Thyroid gland (tissue), 4 donors: ENCODE measurements around the gene PCTP. TPM values are rescaled to one million over a fixed set of nuclear protein-coding genes. Genes with fewer than 3 reads are reported as not detected.
A peak's percentile ranks its signal among the peaks of the same experiment; 100 is the strongest.

Experiments used
- DNase-seq, 2 donors: peaks; one replicate each; pipeline ENCODE4 v3.0.0-alpha.2; 2019
- H3K27ac ChIP-seq, 3 donors: fragments of 200-600 bp; sonication (generic); 1 replicate in 2 of 3; 2 replicates in 1 of 3; pipeline ENCODE4 v1.5.1; 2016 to 2019; ENCODE audit warnings: mild to moderate bottlenecking in 1 of 3, moderate library complexity in 1 of 3
- H3K27me3 ChIP-seq: fragments of 200-600 bp; sonication (generic); one replicate; pipeline ENCODE4 v1.5.1; 2019
- H3K36me3 ChIP-seq, 2 donors: fragments of 200-600 bp; sonication (generic); one replicate each; pipeline ENCODE4 v1.5.1; 2016 to 2019
- H3K4me1 ChIP-seq, 2 donors: fragments of 200-600 bp; sonication (generic); one replicate each; pipeline ENCODE4 v1.5.1; 2017 to 2019
- H3K4me3 ChIP-seq, 3 donors: fragments of 200-600 bp; sonication (generic); replicated peaks in 1 of 3; 1 replicate in 2 of 3; 2 replicates in 1 of 3; pipeline ENCODE4 v1.5.1; 2016; ENCODE audit warnings: mild to moderate bottlenecking in 1 of 3
- H3K9me3 ChIP-seq: fragments of 200-600 bp; sonication (generic); one replicate; pipeline ENCODE4 v1.5.1; 2017
- POLR2A ChIP-seq, 2 donors: fragments of 450-650 bp; IDR thresholded peaks; one replicate each; pipeline ENCODE4 v1.6.1; 2017; ENCODE audit warnings: antibody characterized with exemption in 2 of 2, mild to moderate bottlenecking in 2 of 2, moderate library complexity in 1 of 2
- WGBS, 2 donors: methylation state at CpG; one replicate each; pipeline ENCODE4 v1.1.5; 2017; 5-methylcytosine and 5-hydroxymethylcytosine counted together
- intact Hi-C: fragments of 100-400 bp; cut with DNase I; formaldehyde crosslinking; loops from one replicate; pipeline ENCODE4 v1.15.1; 2023
- total RNA-seq, 4 donors: library from RNA; depleted of rRNA; stranded (reverse); fragments of >200 nt; gene quantifications; one replicate each; pipeline ENCODE4 v1.2.3, GENCODE V29; 2016
- TF ChIP-seq, protein P1 (sequence below), 6 experiments: fragments of 200-600 bp in 3 of 6; fragments of 450-650 bp in 3 of 6; sonication (generic) in 3 of 6; IDR thresholded peaks; one replicate each; pipeline ENCODE4 v1.5.1; 2016 to 2019; ENCODE audit warnings: antibody characterized with exemption in 6 of 6, mild to moderate bottlenecking in 2 of 6, inconsistent platforms in 1 of 6, moderate library complexity in 1 of 6

The PCTP gene
- total RNA-seq, 4 donors from 2014 or later, result 13.7 to 17.2 (median 14.8) TPM

DNA sequence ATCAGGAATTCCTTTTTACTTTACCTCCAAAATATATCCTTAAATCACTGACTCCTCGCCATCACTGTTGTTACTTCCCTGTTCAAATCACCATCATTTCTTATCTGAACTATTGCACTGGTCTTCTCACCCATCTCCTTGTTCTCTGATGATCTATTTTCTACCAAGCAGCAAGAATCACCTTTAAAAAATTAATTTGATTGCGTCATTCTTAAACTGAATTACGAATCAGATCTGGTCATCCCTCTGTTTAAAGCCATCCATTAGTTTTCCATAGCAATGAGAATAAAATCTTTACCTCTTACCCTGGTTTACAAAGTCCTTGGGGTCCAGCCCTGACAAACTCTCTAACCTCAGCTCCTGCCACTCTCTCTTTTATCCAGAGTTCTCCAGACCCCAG is 14.6 kb downstream of the PCTP start:
- intact Hi-C loops, result no loop called here
- no peaks in the 10 kb centered on the region for H3K9me3 ChIP-seq
- no peaks in the 10 kb centered on the region for H3K36me3 ChIP-seq
- TF ChIP-seq, protein P1, sequence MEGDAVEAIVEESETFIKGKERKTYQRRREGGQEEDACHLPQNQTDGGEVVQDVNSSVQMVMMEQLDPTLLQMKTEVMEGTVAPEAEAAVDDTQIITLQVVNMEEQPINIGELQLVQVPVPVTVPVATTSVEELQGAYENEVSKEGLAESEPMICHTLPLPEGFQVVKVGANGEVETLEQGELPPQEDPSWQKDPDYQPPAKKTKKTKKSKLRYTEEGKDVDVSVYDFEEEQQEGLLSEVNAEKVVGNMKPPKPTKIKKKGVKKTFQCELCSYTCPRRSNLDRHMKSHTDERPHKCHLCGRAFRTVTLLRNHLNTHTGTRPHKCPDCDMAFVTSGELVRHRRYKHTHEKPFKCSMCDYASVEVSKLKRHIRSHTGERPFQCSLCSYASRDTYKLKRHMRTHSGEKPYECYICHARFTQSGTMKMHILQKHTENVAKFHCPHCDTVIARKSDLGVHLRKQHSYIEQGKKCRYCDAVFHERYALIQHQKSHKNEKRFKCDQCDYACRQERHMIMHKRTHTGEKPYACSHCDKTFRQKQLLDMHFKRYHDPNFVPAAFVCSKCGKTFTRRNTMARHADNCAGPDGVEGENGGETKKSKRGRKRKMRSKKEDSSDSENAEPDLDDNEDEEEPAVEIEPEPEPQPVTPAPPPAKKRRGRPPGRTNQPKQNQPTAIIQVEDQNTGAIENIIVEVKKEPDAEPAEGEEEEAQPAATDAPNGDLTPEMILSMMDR (IDR thresholded peaks at IDR 0.05), result no peak
- no peak for TF ChIP-seq POLR2A (IDR thresholded peaks at IDR 0.05)
- WGBS, 2 donors, result 96 to 97% methylated on average over 3 of the region's 3 CpGs
- no peak overlapping the region for H3K4me3 ChIP-seq
- no peaks in the 10 kb centered on the region for H3K27me3 ChIP-seq
- H3K27ac ChIP-seq, result no peak overlapping the region
- peaks cover 7 to 19% of the 10 kb centered on the region in 2 donors for H3K4me1 ChIP-seq
- DNase-seq, result no peak

DNA sequence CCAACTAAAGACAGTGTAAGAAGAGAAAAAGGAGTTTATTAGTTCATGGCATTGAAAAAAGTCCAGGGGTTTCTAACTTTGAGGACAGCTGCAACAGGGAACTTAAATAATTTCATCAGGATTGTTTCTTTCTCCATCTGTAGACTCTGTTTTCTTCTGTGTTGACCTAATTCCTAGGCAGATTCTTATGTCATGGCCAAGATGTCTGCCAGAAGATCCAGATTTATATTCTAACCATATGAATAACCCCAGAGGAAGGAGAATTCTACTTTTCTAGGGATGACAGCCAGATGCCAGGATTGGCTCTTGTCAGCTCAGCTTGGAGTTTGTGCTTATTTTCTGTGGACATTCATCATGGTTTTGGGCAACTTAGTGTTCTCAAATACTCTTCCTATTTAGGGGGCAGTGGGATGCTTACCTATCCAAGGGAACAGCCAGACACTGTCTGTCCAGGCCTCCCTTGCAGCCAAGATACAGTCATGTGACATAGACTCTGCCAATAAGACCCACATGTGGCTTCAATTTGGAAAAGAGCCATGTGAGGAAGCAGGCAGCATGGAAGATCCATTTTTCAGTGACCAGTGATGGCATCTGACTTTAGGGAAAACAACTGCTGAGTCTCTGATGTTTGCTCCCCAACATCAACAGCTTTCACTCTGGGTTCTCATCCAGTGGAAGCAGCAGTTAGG is 18.2 kb downstream of the PCTP start:
- no peaks in the 10 kb centered on the region for H3K27me3 ChIP-seq
- H3K4me3 ChIP-seq, result no peak overlapping the region
- no peaks in the 10 kb centered on the region for H3K9me3 ChIP-seq
- DNase-seq, result no peak
- intact Hi-C loops, result no loop called here
- H3K4me1 ChIP-seq, result peaks cover 1 to 18% of the 10 kb centered on the region in 2 donors
- peak overlapping the region in 1 of 3 donors; percentile 38 for H3K27ac ChIP-seq
- TF ChIP-seq, protein P1 (IDR thresholded peaks at IDR 0.05), result no peak
- TF ChIP-seq POLR2A (IDR thresholded peaks at IDR 0.05), result no peak
- H3K36me3 ChIP-seq, result peaks cover 8 to 11% of the 10 kb centered on the region in 2 donors

DNA sequence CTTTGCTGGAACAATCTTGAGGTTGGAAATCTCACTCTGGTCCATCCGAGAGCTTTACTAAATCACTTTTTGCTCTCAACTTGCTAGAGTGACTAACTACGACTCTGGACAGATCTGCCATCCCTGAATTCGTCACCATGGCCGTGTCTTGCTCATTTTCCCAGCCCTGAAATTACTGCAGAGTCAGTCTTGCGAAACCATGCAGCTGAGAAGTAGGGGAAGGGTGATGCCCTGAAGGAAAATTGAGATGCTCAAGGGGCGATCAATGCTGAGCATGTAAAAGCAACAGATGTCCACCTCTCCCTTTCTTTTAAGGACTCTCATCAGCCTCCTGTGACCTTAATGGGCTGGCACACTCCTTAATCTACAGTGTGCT is 18.8 kb downstream of the PCTP start:
- peak overlapping the region in 1 of 3 donors; percentile 38 for H3K27ac ChIP-seq
- no peaks in the 10 kb centered on the region for H3K9me3 ChIP-seq
- no peak for DNase-seq
- H3K27me3 ChIP-seq, result no peaks in the 10 kb centered on the region
- TF ChIP-seq POLR2A (IDR thresholded peaks at IDR 0.05), result no peak
- TF ChIP-seq, protein P1 (IDR thresholded peaks at IDR 0.05), result no peak
- WGBS, 2 donors, result 68 to 73% methylated on average over 6 of the region's 6 CpGs
- intact Hi-C loops, result no loop called here
- H3K36me3 ChIP-seq, result peaks cover 8 to 11% of the 10 kb centered on the region in 2 donors
- no peak overlapping the region for H3K4me3 ChIP-seq
- H3K4me1 ChIP-seq, result peaks cover 4 to 23% of the 10 kb centered on the region in 2 donors

DNA sequence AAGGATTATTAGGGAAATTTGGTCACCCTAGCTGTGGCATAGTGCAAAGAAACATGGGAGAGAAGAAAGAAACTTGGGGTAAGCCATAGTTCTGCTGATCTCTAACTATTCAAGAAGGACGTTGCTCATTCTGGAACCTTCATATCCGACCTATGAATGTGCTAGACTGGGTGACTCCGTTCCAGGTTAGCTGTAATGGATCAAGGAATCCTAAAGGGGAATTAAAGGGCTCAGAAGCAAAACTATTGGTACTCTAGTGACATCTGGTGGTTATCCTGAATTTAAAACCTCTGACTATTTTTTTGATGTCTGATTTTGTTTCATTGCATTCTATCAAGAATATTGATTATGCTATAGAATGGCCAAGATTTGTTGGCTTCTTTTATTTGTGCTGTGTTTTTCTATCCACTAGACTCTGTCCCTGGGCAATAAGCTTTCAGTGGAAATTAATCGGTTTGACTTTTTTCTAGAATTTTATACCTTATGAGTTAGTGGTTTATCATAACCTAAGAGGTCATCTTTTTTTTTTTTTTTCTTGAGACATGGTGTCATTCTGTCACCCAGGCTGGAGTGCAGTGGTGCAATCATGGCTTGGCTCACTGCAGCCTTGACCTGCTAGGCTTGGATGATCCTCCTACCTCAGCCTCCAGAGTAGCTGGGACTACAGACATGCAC is 19.5 kb downstream of the PCTP start:
- DNase-seq, result no peak
- Histone ChIP-seq H3K4me3 (no peak overlapping the region), H3K27ac (no peak overlapping the region), H3K4me1 (peaks cover 4 to 29% of the 10 kb centered on the region in 2 donors), H3K36me3 (peaks cover 8 to 11% of the 10 kb centered on the region in 2 donors), H3K9me3 (no peaks in the 10 kb centered on the region), H3K27me3 (no peaks in the 10 kb centered on the region)
- 38 to 40% methylated on average over 4 of the region's 4 CpGs for WGBS, 2 donors
- intact Hi-C loops, result loop anchor here (2.0 to 10.0 kb wide), 2 partner anchors 46 to 244 kb away; partner anchors contain the start of gene TMEM100
- TF ChIP-seq POLR2A (IDR thresholded peaks at IDR 0.05), result no peak
- TF ChIP-seq, protein P1 (IDR thresholded peaks at IDR 0.05), result peak; percentile 43 to 86 (median 62)

DNA sequence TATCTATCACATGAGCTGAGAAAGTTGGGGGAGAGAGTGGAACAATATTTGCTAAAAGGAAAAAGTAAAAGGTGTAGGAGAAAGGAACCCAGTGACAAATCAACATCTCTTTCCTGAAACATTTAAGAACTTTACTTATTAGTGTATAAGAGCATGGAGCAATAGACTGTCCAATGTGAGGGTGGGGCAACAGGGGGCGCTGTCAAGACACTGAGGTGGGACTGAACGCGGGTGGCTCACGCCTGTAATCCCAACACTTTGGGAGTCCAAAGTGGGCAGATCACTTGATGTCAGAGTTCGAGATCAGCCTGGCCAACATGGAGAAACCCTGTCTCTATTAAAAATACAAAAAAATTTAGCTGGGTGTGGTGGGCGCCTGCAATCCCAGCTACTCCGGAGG is 21.2 kb downstream of the PCTP start:
- no peak for DNase-seq
- 96 to 97% methylated on average over 7 of the region's 7 CpGs for WGBS, 2 donors
- H3K9me3 ChIP-seq, result no peaks in the 10 kb centered on the region
- peaks cover 4 to 29% of the 10 kb centered on the region in 2 donors for H3K4me1 ChIP-seq
- no peak overlapping the region for H3K27ac ChIP-seq
- intact Hi-C loops, result loop anchor here (10.0 kb wide), 1 partner anchor 47 kb away; the partner anchor contains the start of gene TMEM100
- TF ChIP-seq, protein P1 (IDR thresholded peaks at IDR 0.05), result no peak
- TF ChIP-seq POLR2A (IDR thresholded peaks at IDR 0.05), result no peak
- H3K36me3 ChIP-seq, result peaks cover 17% of the 10 kb centered on the region in 2 donors
- H3K27me3 ChIP-seq, result no peaks in the 10 kb centered on the region
- no peak overlapping the region for H3K4me3 ChIP-seq
